Stimulated activated CD4-positive, alpha-beta T cell treated with anti-CD3 and anti-CD28 coated beads, Interleukin-1b, Interleukin-23, amount 100 ng/mL, for 24 hours (primary cell): ENCODE measurements around the gene COLGALT1.
"Not testable (repeated sequence)": the region's sequence is repeated elsewhere in the genome, so short reads cannot be mapped to it uniquely, and the experiment has no call there.

Experiments
- DNase-seq, 4 experiments: peaks; one replicate each; pipeline ENCODE4 v3.0.0-alpha.2; 2020; ENCODE audit warnings: low read depth in 4 of 4, low spot score in 1 of 4

The COLGALT1 gene

DNA sequence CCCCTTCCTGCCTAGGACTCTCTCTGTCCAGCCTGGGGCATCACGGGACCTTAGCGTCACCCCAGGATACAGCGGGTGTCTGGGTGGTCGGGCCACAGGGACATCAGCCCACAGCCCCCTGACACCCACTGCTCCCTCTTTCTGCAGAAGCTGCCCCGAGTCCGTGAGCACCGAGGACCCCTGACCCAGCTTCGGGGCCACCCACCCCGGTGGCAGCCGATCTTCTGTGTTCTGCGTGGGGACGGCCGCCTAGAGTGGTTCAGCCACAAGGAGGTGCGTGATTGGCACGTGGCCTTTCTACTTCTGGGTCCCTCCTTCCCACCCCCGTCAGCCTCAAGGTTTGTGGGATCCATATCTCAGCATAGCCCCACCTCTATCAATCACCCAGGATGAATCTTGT is 23.3 kb upstream of the COLGALT1 start:
- no peak for DNase-seq

- no peak for DNase-seq
Measured at GRCh38 chr19:17532557-17532956, 22.9 kb upstream of the COLGALT1 start.

DNA sequence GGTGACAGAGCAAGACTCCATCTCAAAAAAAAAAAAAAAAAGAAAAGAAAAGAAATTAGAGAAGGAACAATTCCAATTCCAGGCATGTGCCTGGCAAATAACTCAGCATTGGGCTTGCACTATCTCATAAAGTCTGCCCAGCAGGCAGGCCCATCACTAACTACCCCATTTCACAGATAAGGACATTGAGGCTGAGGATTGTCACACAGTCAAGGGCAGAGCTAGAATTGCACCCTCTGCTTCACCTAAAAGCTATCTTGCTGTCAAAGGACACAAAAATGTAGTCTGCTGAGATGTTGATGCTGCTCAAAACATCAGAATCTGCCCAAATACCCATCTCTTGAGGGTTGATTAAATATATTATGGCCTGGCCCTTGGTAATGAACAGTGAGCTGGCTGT is 20.7 kb upstream of the COLGALT1 start:
- no peak for DNase-seq

DNA sequence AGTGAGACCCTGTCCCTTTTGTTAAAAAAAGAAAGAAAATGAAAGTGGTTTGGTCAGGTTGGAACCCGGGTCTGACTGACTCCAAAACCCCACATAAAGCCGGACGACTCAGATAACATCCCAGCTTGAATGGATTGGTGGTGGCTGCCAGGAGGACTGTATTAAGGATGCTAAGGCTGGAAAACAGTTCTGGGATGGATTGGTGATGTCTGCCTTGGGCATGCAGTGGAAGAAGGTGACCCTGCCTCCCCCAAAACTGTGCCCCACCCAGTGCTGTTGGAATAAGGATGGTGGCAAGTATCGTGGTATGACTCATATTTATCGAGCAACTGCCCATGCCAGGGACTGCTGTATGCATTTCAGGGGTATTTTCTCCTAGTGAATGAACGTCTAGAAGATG is 18.5 kb upstream of the COLGALT1 start:
- DNase-seq = no peak

DNA sequence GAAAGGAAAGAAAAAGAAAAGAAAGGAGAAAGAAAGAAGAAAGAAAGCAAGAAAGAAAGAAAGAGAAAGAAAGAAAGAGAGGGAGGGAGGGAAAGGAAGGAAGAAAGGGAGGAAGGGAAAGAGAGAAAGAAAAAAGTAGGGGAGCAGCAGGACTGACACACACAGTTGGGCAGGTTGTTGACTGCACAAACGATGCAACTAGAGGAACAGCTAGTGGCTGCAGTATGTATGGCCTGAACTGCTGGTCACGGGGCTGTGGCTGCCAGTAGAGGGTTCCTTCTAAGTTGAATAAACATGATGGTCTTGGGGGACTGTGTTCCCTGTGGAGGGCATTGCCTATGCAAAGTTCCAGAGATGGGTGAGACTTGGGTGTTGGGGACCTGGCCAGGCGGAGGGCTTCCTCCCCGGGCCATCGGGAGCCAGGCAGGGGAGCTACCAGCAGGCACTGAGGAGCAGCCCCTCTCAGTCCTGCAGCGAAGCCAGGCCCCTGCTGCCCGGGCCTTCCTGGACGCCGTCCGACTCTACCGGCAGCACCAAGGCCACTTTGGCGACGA is 16.7 kb upstream of the COLGALT1 start:
- no peak for DNase-seq

DNA sequence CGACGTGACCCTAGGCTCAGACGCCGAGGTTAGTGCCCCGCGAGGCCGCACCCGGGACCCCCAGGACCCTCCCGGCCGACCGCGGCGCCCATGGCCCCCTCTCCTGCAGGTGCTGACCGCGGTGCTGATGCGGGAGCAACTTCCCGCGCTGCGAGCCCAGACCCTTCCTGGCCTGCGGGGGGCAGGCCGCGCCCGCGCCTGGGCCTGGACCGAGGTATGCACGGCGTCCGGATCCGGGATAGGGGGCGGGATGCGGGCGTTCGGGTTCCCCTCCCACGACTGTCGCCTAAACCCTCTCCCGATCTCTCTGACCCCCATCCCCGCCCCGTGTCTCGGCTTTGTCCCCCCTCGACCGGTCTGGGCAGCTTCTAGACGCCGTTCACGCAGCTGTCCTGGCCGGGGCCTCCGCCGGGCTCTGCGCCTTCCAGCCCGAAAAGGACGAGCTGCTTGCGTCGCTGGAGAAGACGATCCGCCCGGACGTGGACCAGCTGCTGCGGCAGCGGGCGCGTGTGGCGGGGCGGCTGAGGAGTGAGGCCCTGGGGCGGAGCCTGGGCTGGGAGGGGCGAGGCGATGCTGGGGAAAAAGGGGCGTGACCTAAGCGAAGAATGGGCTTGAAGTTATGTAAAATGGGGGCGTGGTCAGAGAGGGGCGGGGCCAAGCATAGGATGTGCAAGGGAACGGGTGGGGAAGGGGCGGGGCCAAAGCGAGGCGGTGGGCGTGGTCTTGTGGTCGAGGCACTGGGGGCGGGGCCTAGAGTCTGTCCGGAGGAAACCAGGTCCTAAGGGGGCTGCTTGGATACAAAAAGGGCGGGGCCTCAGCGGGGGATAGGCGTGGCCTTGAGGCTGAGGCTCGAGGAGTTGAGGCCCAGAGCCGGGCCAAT is 16.0 kb upstream of the COLGALT1 start:
- DNase-seq = peak; percentile 91 to 98 (median 94)

DNA sequence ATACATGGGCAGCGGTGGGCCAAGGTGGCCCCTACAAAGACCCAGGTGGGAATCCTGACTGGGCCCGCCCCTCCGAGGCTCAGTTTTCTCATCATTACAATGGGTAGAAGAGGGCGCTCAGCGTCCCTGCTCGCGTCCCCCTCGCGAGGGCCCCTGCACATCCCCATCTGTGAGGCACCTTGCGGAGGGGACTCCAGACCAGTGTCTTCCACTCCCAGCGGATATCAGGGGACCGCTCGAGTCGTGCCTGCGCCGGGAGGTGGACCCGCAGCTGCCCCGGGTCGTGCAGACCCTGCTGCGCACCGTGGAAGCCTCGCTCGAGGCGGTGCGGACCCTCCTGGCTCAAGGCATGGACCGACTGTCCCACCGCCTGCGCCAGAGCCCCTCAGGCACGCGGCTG is 15.3 kb upstream of the COLGALT1 start:
- DNase-seq = no peak

DNA sequence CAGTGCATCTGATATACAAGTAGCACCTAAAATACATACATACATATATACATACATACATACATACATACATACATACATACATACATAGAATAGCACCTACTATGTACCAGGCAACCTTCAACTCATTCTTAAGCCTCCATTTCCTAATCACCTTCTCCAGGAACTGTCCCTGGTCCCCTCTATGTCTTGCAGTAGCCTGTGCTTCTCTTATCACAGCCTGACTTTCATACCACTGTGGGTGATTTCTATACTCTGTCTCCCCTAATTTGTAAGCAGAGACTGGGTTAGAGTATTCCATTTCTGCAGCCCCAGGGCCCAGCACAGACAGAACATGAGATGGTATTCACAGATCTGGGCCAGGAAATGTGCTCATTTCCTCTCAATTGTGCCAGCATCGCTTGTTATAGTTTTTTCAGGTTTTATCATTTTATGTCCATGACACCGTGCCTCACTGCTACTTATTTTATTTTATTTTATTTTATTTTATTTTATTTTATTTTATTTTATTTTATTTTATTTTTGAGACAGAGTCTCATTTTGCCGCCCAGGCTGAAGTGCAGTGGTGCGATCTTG is 14.2 kb upstream of the COLGALT1 start:
- no peak for DNase-seq

DNA sequence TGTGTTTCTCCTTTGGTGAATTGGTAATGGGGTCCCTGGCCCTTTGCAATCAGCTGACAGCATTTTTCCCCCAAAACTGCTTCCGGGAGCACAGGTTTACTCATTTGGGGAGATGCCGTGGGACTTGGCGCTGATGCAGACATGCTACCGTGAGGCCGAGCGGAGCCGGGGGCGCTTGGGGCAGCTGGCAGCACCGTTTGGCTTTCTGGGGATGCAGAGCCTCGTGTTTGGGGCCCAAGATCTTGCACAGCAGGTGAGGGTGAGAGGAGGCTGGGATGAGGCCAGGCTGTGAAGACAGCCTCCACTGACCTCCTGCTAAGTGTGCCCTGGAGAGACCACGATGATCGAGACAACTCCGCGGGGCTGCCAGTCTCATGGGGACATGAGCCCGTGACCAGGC is 13.4 kb upstream of the COLGALT1 start:
- DNase-seq = no peak

DNA sequence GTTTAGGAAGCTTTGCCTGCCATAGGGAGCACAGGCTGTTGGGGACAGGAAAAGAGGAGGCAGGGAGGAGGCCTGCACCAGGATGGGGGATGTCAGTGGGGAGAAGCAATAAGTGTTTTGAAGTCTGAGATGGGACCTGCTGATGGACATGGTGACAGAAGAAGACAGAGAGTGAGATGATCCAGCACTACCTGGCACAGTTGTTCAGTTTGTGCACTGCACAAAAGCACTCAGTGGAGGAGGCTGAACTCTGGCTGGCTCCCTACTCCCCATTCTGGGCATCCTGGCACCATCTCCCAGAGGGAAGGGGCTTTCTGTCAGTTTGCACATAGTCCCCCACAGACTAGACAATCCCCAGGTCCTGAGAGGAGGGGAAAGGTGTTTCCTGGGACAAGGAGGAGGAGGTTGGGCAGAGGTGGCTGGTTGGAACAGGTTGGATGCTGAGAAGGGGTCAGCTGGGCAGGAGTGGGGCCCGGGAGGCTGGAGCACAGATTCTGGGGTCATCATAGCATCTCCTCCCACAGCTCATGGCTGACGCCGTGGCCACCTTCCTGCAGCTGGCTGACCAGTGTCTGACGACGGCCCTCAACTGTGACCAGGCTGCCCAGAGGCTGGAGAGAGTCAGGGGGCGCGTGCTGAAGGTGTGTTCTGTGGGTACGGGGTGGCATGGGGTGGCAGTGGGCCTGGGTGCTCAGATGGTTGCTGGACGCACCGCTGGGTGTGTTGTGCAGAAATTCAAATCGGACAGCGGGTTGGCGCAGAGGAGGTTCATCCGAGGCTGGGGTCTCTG is 12.5 kb upstream of the COLGALT1 start:
- no peak for DNase-seq

DNA sequence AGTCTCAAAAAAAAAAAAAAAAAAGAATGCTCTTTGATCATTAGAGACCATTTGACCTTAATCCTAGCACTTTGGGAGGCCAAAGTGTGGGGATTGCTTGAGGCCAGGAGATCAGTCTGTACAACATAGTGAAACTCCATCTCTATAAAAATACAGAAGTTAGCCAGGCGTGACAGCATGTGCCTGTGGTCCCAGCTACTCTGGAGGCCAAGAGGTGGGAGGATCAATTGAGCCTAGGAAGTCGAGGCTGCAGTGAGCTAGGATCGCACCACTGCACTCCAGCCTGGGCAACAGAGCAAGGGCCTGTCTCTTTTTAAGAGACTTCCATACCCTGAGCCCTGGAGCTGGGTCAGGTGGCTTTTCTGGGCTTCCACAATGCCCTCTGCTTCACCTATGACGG is 11.5 kb upstream of the COLGALT1 start:
- no peak for DNase-seq

DNA sequence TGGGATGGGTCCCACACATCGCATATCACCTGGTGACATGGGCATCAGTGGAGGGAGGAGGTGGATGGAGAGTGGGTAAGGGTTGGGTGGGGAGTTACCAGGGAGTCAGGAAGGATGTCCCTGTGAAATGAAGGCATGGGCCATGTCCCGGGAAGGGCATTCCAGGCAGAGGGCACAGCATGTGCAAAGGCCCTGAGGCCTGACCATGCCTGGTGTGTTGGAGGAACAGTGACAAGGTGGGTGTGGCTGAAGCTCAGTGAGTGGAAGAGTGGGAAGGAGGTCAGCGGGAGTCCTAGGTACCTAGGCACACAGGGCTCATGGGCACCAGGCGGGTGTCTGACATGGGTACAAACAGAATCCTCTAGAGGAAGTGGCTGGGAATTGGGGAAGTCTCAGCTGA is 11.0 kb upstream of the COLGALT1 start:
- no peak for DNase-seq

DNA sequence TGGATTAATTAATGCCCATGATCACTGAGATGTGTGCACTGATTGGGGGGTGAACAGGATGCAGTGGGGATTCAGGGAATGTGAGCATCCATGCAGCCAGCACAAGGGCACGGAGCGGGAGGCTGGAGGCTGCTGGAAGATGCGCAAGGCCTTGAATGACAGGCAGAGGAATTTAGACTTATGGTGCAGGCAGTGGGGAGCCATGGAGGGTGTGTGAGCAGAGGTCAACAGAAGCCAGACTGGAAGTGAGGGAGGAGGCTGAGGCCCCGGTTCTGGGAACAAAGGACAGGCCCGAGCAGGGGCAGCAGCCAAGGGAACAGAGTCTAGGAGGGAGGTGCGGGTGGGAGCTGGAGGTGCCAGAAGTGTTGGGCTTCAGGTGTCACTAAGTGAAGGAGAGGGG is 7.3 kb upstream of the COLGALT1 start:
- no peak for DNase-seq

DNA sequence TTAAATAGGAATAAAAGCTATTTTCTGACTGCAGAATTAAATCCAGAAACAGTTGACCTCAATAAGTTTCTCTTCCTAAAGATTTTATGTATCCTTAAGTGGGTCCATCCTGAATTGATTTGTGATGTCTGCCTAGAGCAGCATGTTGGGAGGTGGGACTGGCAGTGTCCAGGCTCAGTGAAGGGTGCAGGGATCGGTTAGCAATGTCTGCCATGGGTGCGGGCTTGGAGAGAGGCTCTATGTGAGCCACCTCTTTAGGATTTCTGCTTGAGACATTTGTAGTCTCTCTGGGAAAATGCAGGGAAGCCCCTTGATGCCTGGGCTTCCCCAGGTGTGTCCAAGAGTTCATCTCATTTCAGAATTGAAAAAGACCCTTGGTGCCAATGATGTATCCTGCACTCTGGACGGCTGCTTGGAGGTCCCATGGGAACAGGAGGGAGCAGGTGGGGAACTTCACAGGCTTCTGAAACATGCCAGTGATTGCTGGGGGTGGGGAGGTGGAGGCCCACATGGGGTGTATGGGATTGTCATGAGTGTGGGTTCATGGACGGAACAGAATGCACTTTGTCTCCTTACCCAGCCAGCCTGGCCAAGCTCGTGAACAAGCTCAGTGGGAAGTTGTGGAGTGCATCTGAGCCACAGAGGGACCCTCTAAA is 6.2 kb upstream of the COLGALT1 start:
- no peak for DNase-seq

GRCh38 chr19:17550076-17550667 is 5.3 kb upstream of the COLGALT1 start:
- no peak for DNase-seq

DNA sequence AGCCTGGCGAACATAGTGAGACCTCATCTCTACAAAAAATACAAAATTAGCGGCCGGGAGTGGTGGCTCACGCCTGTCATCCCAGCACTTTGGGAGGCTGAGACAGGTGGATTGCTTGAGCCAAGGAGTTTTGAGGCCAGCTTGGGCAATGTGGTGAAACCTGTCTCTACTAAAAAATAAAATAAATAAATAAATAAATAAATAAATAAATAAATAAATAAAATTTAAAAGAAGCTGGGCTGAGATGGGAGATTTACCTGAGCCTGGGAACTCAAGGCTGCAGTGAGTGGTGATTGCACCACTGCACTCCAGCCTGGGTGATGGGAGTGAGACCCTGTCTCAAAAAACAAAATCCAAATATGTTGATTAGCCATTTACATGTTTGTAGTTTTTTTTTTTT is 2.7 kb upstream of the COLGALT1 start:
- DNase-seq = not testable (repeated sequence)

DNA sequence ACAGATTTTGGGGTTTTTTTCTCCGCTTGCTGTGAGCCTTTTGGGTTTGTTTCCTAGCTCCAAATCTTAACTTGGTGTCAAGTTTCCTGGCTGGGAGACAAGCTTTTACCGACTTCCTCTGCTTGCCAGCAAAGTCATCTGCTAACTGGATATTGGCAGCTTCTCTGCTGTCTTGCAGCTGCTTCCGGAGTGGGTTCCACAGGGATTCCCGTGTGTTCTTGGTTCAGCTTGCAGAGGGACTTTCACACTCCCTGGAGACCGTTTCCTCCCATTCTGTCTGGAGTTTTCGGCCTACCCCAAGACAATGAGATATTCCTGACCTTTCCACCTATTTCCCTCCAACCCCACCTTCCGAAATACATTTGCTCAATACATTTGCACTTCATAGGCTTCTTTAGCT is 2.2 kb upstream of the COLGALT1 start:
- DNase-seq = no peak

GRCh38 chr19:17554968-17555479 is 425 bp upstream of the COLGALT1 start:
- DNase-seq = no peak

GRCh38 chr19:17555929-17556813 is 722 bp downstream of the COLGALT1 start:
- peak in 3 of 4 experiments; percentile 17 to 28 (median 27) for DNase-seq

GRCh38 chr19:17556995-17557394 is 1.5 kb downstream of the COLGALT1 start:
- DNase-seq = no peak
